GM18498 (cell line): Measurements from ENCODE around the gene LUZP1.

Experiments
- ATAC-seq: cut with Tn5 transposase; IDR thresholded peaks from one replicate; pipeline ENCODE4 v1.9.1; 2021; ENCODE audit warnings: mild to moderate bottlenecking, moderate library complexity; ENCODE audit not compliant: unreplicated experiment

The LUZP1 gene

DNA sequence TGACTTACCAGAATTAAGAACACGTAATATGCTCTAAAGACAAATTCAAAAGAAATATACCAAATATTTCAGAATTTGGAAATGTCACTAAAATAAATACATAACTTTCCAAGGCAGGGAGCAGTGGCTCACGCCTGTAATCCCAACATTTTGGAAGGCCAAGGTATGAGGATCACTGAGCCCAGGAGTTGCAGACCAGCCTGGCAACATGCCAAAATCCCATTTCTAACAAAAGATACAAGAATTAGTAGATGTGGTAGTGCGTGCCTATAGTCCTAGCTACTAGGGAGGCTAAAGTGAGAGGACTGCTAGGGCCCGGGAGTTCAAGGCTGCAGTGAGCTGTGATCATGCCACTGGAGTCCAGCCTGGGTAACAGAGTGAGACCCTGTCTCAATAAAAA, 11.7 kb downstream of the LUZP1 start:
- no peak for ATAC-seq

DNA sequence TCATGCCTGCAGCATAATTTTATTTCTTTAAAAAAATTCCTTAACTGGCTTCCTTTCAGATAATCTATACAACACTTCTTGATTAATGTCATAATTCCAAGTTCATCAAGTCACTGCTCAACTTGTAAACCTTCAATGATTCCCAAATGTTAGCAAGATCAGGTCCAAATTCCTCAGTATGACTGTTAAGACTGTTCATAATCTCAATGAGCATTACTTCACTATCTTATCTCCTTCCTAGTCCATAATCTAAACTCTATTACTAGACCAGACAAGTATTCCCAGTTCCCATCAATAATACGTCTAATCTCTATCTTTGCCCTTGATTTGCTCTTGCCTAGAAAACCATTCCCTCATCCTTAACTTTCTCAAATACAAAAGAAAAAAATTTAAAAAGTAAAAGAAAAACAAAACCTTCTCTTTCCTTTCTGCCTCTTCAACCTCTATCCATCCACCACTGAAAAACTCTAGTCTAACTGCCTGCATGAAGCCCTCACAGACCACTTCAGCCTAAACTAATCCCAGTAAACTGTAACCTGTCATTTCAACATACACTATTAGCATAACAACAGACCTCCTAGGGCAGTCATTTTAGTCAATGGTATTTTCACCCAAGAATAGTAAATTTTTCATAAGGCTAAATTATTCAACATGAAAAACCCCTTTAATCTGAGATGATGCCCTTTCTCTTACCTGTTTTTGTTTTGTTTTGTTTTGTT, 15.5 kb downstream of the LUZP1 start:
- ATAC-seq: no peak

DNA sequence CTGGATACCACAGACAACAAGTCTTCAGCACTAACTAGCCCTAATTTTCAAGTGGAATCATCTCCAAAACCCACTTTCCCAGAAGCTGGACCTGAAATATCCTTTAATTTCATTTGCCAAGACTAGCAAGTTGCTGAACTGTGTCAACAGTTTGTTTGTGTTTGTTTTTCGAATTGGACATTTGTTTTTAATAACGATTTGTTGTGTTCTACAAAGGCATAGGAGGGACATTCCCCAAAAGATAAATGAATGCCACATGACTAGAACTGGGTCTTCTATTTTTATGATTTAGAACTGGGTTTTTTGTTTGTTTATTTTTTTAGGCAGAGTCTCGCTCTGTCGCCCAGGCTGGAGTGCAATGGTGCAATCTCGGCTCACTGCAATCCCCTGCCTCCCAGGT, 17.9 kb downstream of the LUZP1 start:
- ATAC-seq: no peak

DNA sequence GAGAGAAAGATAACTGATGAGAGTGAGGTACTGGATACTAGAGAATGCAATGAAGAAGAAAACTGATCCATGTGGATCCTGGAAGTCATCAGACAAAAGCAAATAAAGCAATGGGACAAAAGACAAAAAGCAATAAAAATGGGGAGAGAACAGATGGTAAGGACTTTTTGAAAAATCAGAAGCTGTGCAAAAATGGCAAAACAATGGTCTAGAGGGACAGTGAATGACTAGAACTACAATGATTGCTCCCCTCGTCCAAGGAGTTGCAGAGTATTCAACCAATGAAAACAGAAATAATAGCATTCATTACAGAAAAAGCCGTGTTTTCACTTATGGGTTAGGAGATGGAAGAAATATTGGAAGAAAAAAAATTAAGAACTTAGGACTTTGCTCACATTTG, 18.5 kb downstream of the LUZP1 start:
- ATAC-seq: no peak

DNA sequence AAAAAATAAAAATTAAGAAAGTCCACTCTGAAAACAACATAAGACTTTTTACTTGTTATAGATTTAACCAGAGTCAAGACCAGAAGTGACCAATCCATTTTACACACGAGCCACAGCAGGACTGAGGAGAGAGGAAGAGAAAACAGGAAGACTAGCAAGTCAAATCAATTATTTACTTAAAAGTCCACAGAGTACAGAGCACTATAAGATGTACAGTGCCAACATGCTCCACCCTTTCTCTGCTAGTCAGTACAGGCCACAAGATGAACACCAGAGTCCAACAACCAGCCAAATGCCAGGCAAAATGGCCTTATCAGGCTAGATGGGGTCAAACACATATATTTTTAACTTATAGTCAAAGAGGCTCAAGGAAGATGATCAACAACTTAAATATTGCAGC, 19.5 kb downstream of the LUZP1 start:
- ATAC-seq: no peak

DNA sequence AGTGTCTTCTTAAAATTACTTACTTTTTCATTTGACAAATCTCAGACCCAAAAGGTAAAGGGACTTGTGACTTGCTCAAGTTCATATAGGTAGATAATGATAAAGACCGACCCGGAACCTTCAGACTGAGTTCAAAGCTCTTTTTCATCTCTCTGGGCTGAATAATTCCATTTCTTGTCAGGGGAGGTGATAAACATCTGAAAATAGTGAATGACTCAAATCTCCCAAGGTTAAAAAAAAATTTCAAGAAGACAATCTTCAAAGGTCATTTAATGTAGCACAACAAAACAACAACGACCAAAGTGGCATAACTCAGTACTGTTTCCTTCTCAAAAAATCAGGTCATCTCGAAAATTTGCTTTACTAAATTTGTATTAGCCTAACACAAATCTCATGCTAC, 20.6 kb downstream of the LUZP1 start:
- no peak for ATAC-seq

DNA sequence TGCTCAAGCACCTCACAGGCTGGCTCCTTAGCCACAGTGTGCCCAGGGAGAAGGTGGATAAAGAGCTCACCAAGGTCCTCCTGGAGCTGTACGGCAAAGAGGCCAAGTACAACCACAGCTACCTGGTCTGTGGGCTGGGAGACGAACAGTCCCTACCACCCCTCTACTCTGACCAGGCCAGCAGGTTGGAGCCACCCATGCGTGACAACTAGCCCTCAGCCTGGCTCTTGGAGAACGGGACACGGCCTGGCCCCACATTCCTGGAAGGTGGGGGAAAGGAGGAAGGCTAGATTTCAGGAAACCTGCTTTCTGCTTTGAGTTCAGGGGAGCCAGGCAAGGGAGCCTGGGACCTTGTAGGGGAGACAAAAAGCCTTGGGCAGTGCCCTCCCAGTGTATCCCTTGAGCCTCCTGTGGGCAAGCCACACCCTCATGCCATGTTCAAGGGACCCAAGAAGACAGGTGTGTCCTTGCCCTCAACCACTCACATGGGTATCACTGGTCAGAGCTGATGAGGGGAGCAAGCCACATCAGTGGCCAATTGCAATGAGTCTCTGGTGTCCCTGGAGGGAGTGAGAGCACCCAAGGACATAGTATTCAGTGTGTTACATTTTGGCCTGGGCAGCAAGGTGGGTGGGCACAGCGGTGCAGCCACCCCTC, 27.6 kb downstream of the LUZP1 start:
- no peak for ATAC-seq

DNA sequence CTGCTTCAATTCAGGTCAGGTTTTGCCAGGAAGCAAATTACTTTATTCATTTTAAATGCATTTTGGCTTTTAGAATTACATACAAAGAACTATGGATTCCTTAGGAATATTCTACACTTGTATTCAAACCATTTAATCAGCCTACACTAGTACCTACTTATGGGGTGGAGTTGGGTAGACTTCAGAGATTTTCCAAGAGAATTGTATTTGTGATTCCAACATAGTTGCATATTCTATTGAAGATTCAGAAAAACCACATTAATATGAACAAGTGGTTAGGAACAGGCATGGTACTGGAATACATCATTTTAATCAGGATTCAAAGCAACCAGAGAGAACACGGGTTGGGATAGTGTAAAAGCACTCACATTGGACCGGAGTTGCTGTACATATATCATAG, 33.4 kb downstream of the LUZP1 start:
- no peak for ATAC-seq

DNA sequence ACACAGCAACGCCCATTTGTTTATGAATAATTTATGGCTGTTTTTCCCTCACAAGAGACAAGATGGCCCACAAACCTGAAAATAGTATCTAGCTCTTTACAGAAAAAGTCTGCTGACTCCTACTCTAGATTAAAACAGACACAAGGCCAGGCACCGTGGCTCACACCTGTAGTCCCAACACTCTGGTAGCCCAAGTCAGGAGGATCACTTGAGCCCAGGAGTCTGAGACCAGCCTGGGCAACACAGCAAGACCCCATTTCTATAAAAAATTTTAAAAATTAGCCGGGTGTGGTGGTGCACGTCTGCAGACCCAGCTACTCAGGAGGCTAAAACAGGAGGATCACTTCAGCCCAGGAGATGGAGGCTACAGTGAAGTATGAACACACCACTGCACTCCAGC, 34.6 kb downstream of the LUZP1 start:
- ATAC-seq: no peak

DNA sequence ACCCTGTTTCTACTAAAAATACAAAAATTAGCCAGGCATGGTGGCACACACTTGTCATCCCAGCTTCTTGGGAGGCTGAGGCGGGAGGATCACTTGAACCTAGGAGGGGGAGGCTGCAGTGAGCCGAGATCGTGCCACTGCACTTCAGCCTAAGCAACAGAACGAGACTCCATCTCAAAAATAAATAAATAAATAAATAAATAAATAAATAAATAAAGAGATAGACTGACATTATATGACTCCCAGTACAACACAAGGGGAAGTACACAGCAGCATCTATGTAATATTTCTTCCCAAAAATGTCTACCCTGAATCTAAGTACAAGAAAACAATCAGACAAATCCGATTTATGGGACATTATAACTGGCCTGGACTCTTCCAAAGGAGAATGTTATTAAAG, 35.1 kb downstream of the LUZP1 start:
- no peak for ATAC-seq

DNA sequence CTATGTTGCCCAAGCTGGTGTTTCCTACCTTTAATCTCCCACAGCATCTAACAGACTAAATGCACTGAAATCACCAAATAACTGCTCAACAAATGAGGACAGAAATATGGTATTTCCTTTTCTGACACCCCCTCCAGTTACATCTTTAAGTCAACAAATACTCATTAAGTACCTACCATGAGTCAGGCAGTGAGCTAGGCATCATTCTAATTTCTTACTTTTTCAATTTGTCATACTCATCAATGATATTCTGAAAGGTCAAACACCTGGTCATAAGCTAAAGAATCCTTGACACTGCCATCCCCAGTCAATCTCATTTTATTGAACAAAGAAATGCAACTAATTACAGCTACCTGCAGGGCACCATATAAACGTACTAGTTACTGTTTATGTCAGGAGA, 36.6 kb downstream of the LUZP1 start:
- ATAC-seq: no peak

DNA sequence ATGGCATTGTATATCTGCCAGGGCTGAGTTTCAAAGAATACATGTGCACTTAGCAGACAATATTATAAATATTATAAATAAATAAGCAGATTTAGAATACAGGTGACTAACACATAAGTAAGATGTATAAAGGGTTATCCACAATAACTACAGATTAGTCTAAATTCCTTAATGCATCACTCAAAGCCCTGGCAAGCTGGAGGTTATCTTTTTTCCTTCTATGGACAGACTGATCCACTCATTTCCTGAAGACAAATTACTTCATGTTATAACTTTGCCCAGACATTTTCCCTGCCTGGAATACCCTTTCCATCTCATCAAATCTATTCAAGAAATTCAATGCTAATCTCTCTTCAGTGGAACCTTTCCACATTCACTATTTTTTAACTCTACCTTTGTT, 38.8 kb downstream of the LUZP1 start:
- no peak for ATAC-seq

DNA sequence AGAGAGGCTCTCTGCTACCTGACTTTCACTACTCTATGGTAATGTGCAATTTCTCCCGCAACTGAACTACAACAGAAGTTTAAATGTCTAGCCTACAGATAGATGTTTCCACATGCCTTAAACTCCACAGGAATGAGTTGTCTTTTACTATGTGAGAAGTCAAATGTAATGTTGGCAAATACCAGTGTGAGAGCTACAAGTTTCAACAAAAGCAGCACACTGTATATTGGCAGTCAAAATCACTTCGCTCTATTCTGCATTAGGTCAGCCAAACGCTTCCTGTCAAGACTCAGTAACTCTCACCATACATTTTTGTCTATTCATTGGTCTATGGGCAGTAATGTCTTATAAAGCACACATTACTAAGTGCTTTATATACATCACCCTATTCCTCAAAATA, 41.9 kb downstream of the LUZP1 start:
- ATAC-seq: no peak

DNA sequence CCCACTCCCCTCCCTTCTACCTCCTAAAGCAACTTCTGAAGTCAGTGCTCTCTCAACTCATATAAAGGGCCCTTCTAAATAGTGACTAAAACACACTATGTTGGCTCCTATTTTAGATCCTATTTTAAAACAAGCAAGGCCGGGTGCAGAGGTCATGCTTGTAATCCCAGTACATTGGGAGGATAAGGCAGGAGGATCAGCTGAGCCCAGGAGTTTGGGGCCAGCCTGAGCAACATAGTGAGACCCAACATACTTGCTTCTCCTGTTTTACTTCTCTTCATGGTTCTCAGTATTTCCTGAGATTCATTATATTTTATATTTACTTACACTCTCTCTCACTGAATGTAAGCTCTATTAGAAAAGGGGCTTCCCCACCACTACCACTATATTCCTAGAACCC, 42.5 kb downstream of the LUZP1 start:
- ATAC-seq: no peak

DNA sequence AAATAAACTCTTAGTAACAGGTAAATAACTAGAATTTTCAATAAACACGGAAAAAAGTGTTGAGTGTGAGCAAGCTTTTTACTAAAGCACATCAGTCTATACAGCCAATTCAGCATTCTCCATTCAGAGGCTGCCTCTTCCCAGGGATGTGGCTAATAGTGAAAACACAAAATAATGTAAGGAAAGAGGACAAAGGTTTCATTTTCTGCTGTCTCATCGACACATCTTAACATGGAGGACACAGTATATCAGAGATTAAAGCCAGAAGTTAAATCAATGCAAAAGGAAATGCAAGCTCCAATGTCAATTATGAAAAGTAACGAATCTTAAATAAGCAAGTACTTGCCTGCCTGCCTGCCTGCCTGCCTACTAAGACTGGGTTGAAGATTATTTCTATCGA, 43.2 kb downstream of the LUZP1 start:
- no peak for ATAC-seq

DNA sequence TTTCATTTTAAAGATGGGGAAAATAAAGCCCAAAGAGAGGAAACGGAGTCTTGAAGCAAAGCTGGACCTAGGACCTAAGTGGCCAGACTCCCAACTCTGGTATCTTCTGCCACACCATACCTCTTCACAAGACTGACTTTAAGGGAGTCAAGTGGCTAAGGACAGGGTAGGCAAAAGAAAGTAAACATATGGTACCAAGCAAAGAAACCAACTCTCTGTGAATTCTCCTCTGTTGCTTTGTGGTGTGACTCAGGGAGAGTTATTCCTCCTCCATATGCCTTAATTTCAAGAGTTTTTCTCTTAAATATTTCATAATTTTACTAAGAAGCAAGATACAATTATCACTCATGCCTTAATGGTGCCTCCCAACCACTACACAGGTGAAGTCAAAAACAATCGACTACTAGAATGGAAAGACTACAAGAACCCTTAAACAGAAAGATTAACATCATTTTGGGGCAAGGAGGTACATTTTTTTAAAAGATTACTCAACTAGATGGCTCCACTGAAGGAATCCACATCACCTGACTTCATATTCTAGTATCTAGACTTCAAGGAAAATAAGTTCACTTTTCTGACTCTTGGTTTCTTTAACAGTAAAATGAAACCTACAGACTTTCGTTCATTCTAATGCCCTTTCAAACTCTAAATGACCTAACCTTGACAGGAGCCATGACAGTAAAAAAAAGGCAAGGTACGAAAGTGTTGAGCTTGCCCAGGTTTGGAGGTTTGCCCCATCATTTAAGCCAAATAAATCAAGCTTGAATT, 44.2 kb downstream of the LUZP1 start:
- no peak for ATAC-seq

DNA sequence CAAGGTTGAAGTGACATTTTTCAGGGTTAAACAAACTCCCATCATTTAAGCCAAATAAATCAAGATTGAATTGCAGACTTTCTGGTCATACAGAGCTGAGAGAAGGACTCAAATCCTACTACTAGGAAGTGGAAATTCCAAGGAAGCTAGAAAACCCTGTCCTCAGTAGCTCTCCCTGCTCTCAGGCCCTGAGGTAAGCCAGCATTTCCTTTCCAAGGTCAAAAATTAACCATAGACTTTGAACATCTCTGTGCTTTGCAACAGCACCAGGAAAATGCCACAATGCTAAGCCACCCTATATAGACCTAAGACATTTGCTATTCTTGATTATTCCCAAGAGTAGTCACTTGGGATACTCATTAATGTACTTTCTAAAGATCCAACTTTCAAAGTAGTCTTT, 45.1 kb downstream of the LUZP1 start:
- ATAC-seq: no peak

DNA sequence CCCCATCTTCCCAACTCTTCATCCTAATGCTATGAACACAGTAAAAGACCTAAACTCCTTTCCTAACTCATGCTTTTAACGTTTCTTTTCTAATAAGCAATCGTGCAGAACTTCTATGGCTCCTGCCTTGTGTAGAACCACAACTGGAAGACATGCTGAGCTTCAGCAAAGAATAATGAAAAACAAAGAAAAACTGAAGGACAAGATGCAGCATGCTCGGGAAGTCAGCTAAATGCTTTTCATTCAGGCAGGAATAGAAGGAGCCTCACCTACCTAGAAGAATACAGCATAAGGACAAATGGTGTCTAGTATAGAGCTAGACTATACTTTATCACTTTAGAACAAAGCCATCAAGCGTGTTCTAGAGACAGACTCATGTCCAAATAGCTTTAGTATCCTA, 45.9 kb downstream of the LUZP1 start:
- no peak for ATAC-seq

DNA sequence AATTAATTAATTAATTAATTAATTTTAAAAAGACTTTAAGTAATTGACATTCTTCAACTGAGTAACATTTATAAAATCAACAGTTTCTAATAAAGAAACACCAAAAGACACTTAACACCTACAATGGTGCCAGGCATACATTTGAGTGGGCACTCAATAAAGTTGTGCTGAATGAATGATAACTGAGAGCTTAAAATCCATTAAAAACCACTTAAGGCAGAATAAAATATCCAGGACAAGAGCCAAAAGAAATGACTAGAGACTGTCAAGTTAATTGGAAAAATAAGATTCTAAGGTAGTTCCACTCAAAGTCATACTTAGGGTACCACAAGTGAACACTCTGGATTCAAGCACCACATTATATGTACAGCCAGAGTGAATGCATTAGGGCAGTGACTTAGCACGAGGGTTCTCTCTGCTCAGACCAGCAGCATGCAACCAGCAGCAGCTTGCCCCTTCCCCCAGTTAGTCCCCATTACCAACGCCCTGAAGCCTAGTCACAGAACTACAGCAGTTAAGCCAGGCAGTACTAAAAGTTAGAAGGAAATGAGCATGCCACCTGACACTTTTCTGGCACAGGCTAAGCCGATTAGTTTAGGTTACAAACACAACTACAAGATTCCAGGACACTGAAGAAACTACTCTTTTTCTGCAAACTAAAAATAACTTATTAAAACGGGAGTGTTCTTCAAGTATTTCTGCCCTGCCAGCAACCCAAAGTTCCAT, 46.5 kb downstream of the LUZP1 start:
- ATAC-seq: no peak

DNA sequence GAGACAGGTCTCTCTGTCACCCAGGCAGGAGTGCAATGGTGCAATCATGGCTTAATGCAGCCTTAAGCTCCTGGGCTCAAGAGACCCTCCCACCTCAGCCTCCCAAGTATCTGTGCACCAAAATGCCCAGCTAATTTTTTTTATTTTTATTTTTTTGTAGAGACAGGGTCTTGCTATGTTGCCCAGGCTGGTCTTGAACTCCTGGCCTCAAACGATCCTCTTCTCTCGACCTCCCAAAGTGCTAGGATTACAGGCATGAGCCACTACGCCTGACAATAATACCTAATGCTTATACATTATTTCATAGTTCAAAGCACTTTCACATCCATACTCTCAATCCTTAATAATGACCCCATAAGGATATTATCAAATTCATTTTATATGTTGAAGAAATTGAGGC, 48.3 kb downstream of the LUZP1 start:
- no peak for ATAC-seq

DNA sequence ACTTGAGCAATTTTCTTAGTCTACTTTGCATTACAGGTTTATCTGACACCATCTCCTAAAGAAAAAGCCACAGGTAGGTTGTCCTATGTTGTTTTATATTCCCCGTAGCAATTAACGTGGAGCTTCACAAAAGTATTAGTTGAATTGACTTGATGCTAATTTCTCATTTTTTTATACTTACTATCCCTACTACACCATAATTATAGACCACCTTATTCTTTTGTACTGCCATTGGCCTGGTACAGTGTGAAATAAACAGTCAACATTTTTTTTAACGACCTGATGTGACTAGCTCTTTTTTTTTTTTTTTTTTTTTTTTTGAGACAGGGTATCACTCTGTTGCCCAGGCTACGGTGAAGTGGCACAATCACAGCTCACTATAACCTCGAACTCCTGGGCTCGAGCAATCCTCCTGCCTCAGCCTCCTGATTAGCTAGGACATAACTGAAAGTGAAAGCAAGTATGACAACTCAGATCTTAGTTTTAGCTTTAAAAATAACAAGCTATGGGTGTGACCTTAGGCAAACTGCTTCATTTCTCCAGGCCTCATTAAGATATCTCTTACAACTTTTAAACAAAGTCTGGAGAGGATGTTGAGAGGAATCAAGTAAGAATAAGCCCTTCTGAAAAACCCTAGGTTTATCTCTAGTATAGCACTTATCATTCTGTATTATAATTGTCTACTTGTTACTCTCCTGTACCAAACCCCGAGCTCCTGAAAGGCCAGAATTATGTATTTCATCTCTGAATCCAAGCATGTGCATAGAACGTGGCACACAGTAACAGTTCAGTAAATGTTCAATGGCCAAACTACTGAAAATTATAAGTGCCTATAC, 49.5 kb downstream of the LUZP1 start:
- no peak for ATAC-seq
